ENCODE data around the gene RNASEL. TPM values are rescaled to one million over a fixed set of nuclear protein-coding genes. Genes with fewer than 3 reads are reported as not detected.

Gene RNASEL
- total RNA-seq, 3 donors from 2014 or later: 14.3 to 23.9 (median 16.3) TPM

DNA sequence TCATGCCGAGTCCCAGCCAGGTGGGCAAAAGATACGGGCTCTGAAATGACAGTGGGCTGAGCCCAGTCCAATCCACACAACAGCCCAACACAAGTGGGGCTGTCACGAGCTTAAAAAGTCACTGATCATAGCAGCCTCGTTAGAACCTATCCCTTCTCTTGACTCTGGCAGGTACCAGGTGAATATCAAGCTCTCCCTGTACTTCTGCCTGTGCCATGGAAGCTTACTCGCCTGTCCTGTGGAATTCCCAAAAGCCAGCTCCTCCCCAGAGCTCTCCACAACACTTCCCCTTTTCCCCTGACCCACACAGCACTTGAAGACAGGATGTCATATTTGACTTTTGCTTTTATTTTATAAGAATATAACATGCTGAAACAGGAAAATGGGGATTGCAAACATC, 9.2 kb upstream of the RNASEL start:
- DNase-seq (no peak), ATAC-seq (no peak)
- H3K36me3 ChIP-seq (ENCODE audit: low read depth): no peaks in the 10 kb centered on the region
- TF ChIP-seq, protein P1, sequence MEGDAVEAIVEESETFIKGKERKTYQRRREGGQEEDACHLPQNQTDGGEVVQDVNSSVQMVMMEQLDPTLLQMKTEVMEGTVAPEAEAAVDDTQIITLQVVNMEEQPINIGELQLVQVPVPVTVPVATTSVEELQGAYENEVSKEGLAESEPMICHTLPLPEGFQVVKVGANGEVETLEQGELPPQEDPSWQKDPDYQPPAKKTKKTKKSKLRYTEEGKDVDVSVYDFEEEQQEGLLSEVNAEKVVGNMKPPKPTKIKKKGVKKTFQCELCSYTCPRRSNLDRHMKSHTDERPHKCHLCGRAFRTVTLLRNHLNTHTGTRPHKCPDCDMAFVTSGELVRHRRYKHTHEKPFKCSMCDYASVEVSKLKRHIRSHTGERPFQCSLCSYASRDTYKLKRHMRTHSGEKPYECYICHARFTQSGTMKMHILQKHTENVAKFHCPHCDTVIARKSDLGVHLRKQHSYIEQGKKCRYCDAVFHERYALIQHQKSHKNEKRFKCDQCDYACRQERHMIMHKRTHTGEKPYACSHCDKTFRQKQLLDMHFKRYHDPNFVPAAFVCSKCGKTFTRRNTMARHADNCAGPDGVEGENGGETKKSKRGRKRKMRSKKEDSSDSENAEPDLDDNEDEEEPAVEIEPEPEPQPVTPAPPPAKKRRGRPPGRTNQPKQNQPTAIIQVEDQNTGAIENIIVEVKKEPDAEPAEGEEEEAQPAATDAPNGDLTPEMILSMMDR (IDR thresholded peaks at IDR 0.05): no peak
- no peaks in the 10 kb centered on the region for H3K4me1 ChIP-seq (ENCODE audit: low read depth)
- no peaks in the 10 kb centered on the region for H3K9me3 ChIP-seq
- intact Hi-C loops (cut with DNase I, micrococcal nuclease): loop anchor here in 1 of 2 donors (5.0 kb wide), 1 partner anchor 151 kb away; no protein-coding TSS in a partner anchor
- no peak overlapping the region for H3K4me3 ChIP-seq

DNA sequence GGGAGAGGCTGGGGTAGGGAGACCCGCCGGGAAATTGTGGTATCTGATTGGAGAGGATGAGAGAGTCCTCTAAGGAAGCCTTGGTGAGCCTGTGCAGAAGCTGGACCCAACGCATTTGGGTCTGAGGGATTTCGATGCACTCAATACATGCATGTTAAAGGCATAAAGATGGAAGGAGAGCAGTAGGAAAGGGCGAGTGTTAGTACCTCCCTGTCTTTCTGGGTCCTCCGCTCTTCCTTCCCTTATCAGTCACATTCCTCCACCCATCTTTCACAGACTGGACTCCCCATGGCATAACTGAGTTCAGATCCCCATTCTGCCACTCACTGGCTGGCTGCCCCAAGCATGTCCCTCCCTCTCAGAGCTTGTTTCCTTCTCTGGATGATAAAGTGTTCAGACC, 7.9 kb upstream of the RNASEL start:
- ATAC-seq: no peak

GRCh38 chr1:182595641-182596240, 6.7 kb upstream of the RNASEL start:
- ATAC-seq: peak; percentile 84

More for the DNA sequence above, 7.9 kb upstream of the RNASEL start:
- H3K4me3 ChIP-seq: no peak overlapping the region
- TF ChIP-seq, protein P1 (IDR thresholded peaks at IDR 0.05): no peak
- no peak for DNase-seq
- intact Hi-C loops (cut with DNase I, micrococcal nuclease): loop anchor here in 1 of 2 donors (5.0 kb wide), 1 partner anchor 150 kb away; no protein-coding TSS in a partner anchor
- no peaks in the 10 kb centered on the region for H3K4me1 ChIP-seq (ENCODE audit: low read depth)
- H3K9me3 ChIP-seq: no peaks in the 10 kb centered on the region
- H3K36me3 ChIP-seq (ENCODE audit: low read depth): no peaks in the 10 kb centered on the region

GRCh38 chr1:182589931-182590330, 875 bp upstream of the RNASEL start:
- TF ChIP-seq, protein P1 (IDR thresholded peaks at IDR 0.05): no peak
- ATAC-seq: no peak
- DNase-seq: no peak

More at GRCh38 chr1:182595641-182596240, 6.7 kb upstream of the RNASEL start:
- intact Hi-C loops (cut with DNase I, micrococcal nuclease): loop anchor here in 1 of 2 donors (5.0 kb wide), 1 partner anchor 148 kb away; no protein-coding TSS in a partner anchor
- Histone ChIP-seq H3K36me3 (ENCODE audit: low read depth) (no peaks in the 10 kb centered on the region), H3K4me3 (no peak overlapping the region), H3K4me1 (ENCODE audit: low read depth) (no peaks in the 10 kb centered on the region), H3K9me3 (no peaks in the 10 kb centered on the region)
- peak in 2 of 3 donors; percentile 68 to 86 for DNase-seq
- TF ChIP-seq, protein P1 (IDR thresholded peaks at IDR 0.05): peak; percentile 76

DNA sequence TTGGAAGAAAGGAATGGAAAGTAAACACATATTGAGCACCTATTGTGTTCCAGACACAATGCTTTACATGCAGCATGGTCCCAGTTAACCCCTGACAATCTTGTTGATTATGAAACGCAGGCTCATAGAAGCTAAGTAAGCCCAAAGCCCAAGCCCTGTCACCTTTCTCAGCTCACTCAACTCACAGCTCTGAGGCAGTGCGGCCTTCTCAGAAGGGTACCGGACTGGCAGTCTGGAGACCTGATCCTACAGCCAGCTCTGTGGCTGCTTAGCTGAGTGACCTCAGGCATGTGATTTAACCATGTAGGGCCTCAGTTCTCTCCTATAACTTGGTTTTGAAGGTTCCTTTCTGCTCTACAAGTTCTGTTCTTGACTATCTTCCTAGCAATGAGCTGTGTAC, 464 bp upstream of the RNASEL start:
- Histone ChIP-seq H3K9me3 (no peaks in the 10 kb centered on the region), H3K4me1 (ENCODE audit: low read depth) (peaks cover 14% of the 10 kb centered on the region), H3K36me3 (ENCODE audit: low read depth) (no peaks in the 10 kb centered on the region), H3K4me3 (no peak overlapping the region)
- TF ChIP-seq, protein P1 (IDR thresholded peaks at IDR 0.05): no peak
- intact Hi-C loops (cut with DNase I, micrococcal nuclease): no loop called here
- DNase-seq (no peak), ATAC-seq (no peak)

More at GRCh38 chr1:182589931-182590330, 875 bp upstream of the RNASEL start:
- no peak overlapping the region for H3K4me3 ChIP-seq
- no peaks in the 10 kb centered on the region for H3K36me3 ChIP-seq (ENCODE audit: low read depth)
- no peaks in the 10 kb centered on the region for H3K9me3 ChIP-seq
- H3K4me1 ChIP-seq (ENCODE audit: low read depth): peaks cover 9% of the 10 kb centered on the region
- intact Hi-C loops (cut with DNase I, micrococcal nuclease): no loop called here
